Activated CD8-positive, alpha-beta memory T cell treated with anti-CD3 and anti-CD28 coated beads for 48 hours (primary cell): ENCODE measurements around the gene DPP10.
"Not testable (repeated sequence)": the region's sequence is repeated elsewhere in the genome, so short reads cannot be mapped to it uniquely, and the experiment has no call there.

ENCODE experiments used
- DNase-seq, 3 experiments: peaks; one replicate each; pipeline ENCODE4 v3.0.0-alpha.2; 2020; ENCODE audit warnings: low read depth in 2 of 3, low spot score in 2 of 3

DPP10 gene

GRCh38 chr2:114442510-114442909 is at the start of gene DPP10:
Gene DPP10, plus strand, starts transcription at chr2:114442641.
- no peak for DNase-seq

GRCh38 chr2:114400890-114401289 is 41.6 kb upstream of the DPP10 start:
- no peak for DNase-seq

DNA sequence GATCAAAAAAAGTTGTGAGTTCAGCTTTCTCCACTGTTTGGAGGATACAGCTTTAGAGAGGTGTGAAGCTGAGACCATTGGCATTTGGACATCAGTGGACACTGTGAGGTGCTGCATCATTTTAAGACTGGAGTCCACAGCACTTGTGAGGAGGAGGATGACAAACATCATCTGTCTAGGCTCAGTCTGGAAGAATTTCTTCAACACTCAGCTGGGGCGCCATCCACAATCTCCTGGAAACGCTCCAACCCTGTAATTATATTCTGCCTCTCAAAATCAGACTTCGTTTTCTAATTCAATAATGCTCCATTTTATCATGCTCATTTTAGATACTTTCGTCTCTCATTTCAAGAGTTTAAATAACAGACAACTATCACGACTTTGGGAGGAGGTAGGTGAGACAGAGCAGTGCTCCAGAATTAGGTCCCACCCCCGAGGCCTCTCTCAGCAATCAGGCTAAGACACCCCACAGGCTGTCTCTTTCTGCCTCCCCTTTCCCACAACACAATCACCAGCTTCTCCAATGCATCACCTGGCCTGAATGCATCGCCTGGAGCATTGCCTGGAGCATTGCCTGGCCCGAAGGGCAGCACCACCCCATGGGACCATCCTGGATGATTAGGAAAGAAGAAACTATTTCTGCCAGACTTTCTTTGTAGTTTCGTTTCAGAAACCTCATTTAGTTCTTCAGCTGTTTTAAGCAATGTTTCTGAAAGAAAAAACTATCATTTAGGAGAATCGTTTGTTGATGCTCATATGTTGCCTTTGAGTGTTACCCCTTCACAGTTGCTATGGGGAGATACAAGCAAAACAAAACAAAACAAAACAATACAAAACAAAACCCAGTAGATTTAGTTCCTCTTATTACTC is 37.0 kb upstream of the DPP10 start:
- DNase-seq = no peak

DNA sequence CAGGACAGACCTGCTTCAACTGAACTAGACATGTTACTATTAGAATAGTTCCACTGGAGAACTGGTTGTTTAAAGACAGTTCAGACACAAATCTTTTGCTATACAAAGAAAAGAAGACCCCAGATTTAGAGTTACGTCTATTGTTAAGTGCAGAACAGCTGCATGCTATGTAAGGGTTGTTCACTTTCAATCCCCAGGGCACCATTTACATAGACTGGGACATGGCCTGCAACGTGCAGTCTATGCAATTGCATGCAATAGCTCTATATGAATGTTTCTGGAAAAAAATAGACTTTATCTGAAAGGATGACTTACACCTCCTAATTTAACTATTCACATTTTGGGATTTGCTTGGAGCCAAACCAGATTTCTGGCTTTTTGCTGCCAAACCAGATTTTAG is 36.1 kb upstream of the DPP10 start:
- DNase-seq = no peak

GRCh38 chr2:114407353-114407752 is 35.1 kb upstream of the DPP10 start:
- DNase-seq = not testable (repeated sequence)

DNA sequence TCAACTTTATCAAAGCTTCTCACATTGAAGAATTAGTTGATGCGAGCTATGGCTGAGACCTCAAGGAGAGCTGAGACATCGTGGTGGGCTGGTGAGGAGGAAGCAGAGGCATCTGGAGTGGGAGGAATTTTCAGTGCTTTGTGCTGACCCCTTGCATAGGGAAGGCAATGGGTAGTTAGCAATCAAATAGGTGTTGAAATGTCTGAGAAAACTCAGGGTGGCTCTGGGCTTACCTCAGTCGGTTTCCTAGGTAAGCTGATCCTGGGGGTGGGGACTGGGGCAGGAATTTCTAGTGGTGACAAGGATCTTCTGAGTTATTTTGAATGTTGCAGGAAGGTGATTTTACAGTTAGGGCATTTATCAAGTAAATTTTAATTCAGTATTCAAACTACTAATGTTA is 20.7 kb upstream of the DPP10 start:
- DNase-seq = no peak

- no peak for DNase-seq
Measured at GRCh38 chr2:114424699-114425098, 17.7 kb upstream of the DPP10 start.

DNA sequence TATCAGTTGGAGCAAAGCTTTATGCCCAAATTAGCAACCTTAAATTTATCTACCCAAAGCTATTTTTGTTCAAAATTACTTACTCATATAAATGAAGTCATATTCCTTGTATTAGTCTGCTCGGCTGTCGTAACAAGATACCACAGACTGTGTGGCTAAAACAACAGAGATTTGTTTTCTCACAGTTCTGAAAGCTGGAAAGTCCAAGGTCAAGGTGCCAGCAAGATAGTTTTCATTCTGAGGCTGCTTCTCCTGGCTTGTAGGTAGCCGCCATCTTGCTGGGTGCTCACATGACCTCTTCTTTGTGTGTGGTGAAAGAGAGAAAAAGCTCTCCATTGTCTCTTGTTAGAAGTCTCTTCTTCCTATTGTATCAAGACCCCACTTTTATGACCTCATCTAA is 15.7 kb upstream of the DPP10 start:
- DNase-seq = no peak

- DNase-seq = no peak
Measured at GRCh38 chr2:114436329-114436728, 6.1 kb upstream of the DPP10 start.

GRCh38 chr2:114446571-114446970 is 4.1 kb downstream of the DPP10 start:
- no peak for DNase-seq

- DNase-seq = no peak
Measured at GRCh38 chr2:114450639-114451038, 8.2 kb downstream of the DPP10 start.

GRCh38 chr2:114456566-114456965 is 14.1 kb downstream of the DPP10 start:
- no peak for DNase-seq

DNA sequence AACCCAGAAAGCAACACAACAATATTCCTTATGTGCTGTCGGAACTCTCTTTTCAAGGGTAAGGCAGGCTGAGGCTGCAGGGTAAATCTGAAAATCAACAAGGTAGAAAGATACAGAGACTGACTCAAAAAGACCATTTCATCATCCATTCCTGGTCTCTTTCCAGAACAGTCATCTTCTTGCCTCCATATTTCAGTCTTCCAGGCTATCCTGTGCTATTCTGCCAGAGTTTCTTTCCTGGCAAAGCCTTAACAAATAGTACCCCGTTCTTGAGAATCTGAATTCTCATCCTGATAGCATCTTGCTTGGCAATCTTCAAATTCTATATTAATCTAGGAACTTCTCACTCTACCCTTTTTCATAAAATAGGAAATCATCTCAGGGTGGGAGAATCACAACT is 15.5 kb downstream of the DPP10 start:
- no peak for DNase-seq

DNA sequence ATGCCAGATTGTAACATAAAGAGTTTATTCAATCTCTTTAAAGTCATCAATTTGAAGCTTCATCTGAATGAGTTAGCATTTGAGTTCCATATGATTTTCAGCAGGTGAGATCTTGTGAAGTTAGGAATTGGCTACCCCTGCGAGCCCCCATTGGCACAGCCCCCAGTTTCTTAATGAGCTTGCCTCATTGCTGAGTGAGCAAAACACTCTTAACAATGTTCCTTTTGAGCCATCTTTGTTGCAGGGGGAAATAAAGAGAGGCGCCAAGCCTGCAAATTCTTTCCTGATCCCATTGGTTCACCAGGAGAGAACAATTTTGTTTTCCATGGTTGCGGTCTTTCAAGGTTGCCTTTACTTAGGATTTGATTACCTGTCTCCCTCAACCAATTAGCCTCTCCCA is 18.7 kb downstream of the DPP10 start:
- no peak for DNase-seq

DNA sequence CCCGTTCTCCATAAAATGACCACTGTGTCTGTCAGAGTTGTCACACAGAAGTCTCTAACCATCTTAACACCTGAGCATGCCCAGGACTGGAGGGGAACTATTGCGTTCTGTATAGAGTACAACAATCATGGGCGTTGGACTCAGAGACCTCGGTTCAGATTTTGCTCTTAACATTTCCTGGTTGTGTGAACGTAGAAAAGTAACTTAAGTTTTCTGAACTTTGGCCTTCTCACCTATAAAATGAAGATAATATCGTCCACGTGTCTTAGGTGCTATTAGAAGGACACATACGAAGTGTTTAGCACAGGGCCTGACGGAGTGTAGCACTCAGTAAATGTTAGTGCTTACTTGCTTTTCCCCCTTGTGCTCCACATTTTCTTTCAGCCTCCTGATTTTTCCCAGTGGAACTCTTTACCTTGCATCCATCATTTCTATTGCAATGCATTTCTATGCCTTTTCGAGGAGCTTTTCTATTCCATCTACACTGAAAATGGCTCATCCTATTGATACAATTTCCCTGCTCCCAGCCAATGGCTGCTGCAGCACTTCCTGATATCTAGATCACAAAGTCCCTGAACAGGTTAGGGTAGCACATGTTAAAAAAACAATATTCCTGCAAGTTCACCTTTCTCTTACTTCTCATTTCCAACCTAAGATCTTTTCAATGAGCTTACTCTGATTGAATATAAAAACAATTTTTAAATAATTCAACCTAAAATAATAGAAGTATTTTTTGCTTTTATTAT is 22.7 kb downstream of the DPP10 start:
- DNase-seq = no peak

- no peak for DNase-seq
Measured at GRCh38 chr2:114468343-114468742, 25.9 kb downstream of the DPP10 start.

- DNase-seq = no peak
Measured at GRCh38 chr2:114472246-114472645, 29.8 kb downstream of the DPP10 start.

DNA sequence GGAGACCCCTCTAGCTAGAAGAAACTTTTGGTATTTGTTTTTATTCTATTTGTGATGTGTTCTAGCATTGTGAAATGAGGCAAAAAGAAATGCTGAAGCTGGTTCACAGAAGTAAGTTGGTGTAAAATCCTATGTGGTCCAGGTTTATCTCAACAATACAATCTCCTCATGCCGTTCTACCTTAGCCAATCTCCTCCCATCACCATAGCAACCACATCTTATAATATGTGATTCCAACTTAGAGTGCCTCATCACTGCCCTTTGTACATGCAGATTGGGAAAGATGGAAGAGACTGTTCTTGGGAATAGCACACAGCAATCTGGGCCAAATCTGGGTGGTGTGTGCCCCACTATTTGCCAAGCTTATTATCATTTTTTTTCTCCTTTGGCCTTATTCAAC is 30.3 kb downstream of the DPP10 start:
- no peak for DNase-seq

DNA sequence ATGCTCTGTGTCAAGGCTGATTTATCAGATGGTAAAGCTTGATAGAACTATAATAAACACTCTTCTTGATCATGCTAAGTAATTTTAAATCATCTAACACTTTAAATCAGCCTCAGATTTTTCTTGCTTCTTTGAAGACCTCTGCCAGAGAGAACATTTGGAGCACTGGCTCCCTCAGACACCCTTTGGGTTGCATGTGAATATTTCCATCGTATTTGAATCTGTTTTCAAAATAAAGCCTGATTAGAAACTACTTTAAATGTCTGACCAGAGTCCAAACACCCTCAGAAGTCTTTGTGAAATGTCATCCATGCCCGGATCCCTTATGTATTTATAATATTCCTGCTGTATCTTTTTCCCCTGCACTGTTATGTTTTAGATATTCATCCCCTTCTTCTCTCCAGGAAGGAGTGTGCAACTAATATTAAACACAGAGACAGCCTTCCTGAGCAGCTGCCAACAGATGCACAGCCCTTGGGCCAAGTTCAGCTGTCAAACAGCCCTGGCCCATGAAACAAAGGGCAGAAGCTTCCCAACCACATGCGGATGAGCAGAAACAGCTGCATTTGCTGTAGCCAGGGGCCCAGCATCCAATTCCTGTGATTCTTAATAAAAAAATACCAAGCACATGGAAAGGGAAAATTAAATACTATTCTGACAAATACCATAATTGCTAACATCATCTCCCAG is 46.5 kb downstream of the DPP10 start:
- no peak for DNase-seq

DNA sequence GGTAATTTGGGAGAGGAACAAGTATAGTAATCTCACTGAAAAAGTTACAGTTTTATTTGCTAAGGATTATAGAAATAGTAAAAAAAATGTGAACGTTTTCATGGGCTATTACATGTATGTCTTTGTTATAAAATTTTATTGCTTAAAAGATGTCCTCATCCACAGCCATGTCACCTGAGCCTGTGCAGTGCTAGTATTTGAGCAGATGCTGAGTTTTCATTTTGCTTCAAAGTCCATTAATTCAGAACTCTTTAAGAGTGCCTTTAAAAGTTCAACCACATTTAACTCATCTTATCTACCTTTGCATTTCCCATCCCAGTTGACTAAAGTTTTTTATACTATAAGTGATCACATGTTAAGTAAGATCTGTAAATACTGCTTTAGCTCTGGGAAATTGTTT is 52.6 kb downstream of the DPP10 start:
- no peak for DNase-seq

DNA sequence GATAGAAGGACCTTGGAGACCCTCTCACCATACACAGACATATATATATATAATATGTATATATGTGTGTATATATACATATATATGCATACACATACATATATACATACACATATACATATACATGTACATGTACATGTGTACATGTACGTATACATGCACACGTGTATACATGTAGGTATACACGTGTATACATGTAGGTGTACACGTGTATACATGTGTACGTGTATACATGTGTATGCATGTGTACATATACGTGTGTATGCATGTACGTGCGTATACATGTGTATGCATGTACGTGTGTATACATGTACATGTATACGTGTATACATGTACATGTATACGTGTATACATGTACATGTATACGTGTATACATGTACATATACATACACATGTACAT is 54.5 kb downstream of the DPP10 start:
- no peak for DNase-seq

DNA sequence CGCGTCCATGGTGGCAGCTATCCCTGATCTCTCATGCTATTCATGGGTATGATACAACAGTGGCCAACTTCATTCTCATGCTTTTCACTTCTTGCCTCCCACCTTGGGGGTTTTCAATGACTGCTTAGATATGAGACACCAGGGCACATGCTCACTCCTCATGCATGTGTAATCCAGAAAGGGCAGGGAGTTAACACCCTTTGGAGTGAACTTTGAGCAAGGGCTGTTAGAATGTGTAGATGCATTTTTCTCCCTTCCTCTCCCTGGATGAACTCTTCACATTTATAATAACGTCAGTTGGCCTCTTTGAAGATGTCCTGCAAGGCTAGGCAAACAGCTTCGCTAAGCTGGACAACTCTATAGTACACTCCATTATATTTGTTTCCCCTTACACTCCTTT is 56.7 kb downstream of the DPP10 start:
- DNase-seq = no peak
